GM10248 (cell line): Measurements from ENCODE around the gene PAAF1.

ENCODE experiments used
- CTCF ChIA-PET: fragments of 300-600 bp; sonication (Branson Sonifier 250); formaldehyde crosslinking; extraction: SDS; loops from one replicate; lab custom pipeline; 2021; ENCODE audit warnings: antibody characterized with exemption; lab: Yijun Ruan, JAX
- POLR2A ChIA-PET: fragments of 350-650 bp; sonication (Branson Sonifier 250); formaldehyde crosslinking; extraction: SDS; loops from one replicate; lab custom pipeline; 2020; ENCODE audit warnings: antibody characterized with exemption; lab: Yijun Ruan, JAX
- DNase-seq: peaks from one replicate; pipeline ENCODE4 v3.0.0; 2012; ENCODE audit errors: extremely low spot score
- TF ChIP-seq, protein P1 (sequence below): IDR thresholded peaks from 2 replicates; pipeline ENCODE4 v1.5.1; 2012; ENCODE audit warnings: mild to moderate bottlenecking, low read depth; ENCODE audit errors: extremely low read depth, missing control alignments, control extremely low read depth

Gene PAAF1, protein sequence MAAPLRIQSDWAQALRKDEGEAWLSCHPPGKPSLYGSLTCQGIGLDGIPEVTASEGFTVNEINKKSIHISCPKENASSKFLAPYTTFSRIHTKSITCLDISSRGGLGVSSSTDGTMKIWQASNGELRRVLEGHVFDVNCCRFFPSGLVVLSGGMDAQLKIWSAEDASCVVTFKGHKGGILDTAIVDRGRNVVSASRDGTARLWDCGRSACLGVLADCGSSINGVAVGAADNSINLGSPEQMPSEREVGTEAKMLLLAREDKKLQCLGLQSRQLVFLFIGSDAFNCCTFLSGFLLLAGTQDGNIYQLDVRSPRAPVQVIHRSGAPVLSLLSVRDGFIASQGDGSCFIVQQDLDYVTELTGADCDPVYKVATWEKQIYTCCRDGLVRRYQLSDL

DNA sequence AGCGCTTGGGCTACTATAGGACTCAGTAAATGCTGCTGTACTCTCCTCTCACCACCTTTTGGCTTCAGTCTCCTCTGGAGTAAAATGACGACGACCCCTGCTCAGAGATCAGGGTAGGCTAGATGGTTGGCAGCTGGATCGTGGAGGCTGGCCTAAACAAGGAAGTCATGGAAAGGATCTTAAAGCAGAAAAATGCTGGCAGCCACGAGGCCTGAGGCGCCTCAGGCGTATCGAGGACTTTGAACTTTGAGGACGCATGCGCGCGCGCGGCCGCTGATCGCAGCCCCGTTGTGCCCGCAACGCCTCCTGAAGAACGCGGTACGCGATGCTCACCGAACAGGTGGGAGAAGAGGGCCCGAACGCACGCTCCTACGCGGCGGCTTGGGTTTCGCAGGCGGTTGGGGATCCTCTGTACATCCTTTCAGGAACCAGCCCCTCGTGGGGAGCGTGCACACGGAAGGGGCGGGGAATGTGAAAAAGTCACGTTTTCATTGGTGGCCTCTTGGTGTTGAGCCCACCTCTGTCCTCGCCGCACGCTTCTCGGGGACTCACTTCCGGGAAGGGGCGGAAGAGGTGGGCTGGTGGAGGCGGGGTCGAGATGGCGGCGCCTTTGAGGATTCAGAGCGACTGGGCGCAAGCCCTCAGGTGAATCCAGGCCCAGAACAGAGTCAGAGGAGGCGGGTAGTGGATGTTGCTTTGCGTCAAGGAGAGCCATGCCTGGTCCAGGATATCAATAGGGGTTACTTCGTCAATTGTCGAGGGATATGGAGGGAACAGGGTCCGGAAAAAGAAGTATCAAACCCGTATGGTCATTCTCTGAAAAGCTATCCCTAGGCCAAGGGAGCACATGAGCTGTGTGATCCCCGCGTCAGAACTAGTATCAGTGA is at the start of gene PAAF1, which contains the start of gene COA4:
TSS of gene PAAF1 (plus strand) at position 576 of the 887 bp plus-strand sequence. CDS start at position 599, 23 bp downstream.
TSS of gene COA4 (minus strand) at position 423 of the 887 bp plus-strand sequence. CDS start 3,468 bp downstream, outside the sequence.
- DNase-seq: peak; percentile 98
- CTCF ChIA-PET: no interaction called here
- POLR2A ChIA-PET: no interaction called here
- TF ChIP-seq, protein P1, sequence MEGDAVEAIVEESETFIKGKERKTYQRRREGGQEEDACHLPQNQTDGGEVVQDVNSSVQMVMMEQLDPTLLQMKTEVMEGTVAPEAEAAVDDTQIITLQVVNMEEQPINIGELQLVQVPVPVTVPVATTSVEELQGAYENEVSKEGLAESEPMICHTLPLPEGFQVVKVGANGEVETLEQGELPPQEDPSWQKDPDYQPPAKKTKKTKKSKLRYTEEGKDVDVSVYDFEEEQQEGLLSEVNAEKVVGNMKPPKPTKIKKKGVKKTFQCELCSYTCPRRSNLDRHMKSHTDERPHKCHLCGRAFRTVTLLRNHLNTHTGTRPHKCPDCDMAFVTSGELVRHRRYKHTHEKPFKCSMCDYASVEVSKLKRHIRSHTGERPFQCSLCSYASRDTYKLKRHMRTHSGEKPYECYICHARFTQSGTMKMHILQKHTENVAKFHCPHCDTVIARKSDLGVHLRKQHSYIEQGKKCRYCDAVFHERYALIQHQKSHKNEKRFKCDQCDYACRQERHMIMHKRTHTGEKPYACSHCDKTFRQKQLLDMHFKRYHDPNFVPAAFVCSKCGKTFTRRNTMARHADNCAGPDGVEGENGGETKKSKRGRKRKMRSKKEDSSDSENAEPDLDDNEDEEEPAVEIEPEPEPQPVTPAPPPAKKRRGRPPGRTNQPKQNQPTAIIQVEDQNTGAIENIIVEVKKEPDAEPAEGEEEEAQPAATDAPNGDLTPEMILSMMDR: no peak

DNA sequence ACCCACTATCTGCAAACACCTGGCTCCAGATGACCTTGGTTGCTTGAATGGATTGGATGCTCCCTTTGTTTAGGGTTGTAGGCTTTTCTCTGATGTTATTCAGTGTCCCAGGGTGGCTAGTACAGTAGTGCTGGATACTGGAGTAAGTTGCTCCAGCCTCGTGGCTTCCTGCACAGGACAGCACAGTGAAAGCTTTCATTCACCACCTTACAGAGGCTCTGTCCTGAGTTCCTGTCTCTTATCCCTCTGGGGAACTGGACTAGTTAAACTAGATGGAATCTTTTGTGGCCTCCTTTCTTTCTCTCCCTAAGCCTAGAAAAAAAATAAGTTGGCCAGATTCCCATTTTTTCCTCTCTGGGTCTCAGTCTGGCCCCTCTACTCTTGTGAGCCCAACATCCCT is 46.5 kb upstream of the PAAF1 start:
- CTCF ChIA-PET: no interaction called here

DNA sequence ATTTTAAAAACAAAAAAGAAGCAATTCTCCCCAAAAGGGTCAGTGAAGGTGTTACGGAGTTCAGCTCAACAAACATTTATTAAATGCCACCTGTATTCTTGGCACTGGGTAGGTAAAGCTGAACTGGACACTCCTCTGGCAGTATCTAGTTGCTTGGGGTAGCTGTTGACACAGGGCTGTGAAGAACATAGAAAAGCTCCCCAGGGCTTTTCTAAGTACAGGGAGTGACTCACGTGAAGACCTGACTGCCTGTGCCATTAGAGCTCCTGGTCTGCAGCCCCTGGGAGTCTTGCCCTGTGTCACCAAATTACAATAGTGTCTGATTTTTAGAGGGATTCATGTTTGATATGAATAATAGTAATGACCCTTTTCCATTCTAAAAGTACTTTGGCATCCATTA is 43.7 kb upstream of the PAAF1 start:
- CTCF ChIA-PET: interaction anchor here (0.7 to 1.8 kb wide), 4 partner anchors 10 to 207 kb away, joined by 3 to 5 read pairs (median 3); no protein-coding TSS in a partner anchor
- DNase-seq: no peak
- POLR2A ChIA-PET: no interaction called here
- TF ChIP-seq, protein P1: no peak

More for the DNA sequence above, 46.5 kb upstream of the PAAF1 start:
- POLR2A ChIA-PET: no interaction called here
- DNase-seq: no peak
- TF ChIP-seq, protein P1: no peak

DNA sequence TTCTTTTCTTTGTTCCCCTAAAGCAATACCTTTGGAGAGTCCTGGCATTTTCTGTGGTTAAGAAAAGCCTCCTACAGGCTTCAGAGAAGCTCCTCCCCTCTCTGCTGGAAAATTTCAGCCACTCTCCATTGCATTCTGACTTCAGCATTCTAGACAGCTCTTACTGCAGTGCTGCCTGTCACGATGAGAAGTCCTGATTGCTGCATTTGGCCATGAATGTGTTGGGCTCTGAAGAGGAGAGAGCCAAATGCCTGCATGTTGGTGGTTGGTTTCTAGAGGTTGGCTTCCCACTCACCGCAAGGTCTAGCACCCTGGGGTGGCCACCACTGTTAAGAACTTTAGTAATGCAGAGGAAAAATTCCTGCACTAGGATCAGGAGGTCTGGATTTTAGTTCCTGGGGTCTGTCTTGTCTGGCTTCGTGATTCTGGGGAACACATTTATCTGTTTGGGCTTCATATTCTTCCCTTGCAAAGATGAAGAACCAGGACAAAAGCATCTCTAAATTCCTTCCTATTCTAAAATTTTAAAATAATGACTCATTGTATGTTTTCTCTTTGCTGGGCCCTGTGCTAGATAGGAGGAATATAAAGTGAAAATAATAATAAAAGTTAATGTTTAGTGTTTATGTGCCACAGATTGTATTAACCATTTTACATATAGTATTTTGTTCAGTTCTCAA is 38.2 kb upstream of the PAAF1 start:
- DNase-seq: no peak
- TF ChIP-seq, protein P1: no peak
- ChIA-PET POLR2A (no interaction called here), CTCF (no interaction called here)

DNA sequence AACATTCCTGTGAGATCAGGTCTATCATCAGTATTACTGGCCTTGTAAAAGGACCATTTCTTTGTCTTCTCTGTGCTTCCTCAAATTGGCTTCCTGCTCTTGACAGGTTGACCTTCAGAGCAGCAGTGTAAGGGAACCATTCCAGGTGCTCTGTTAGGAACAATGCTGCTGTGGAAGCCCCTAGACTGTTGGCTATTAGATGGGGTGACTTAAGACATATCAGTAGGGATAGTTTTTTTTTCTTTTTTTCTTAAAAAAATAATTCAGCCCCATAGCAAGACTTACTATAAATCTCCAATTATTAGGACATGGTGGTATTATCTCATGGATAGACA is 37.7 kb upstream of the PAAF1 start:
- CTCF ChIA-PET: no interaction called here
- DNase-seq: no peak
- TF ChIP-seq, protein P1: no peak
- POLR2A ChIA-PET: no interaction called here
